HG02884 (cell line): Measurements from ENCODE around the gene EXOC3L1.

Source experiments
- ATAC-seq: cut with Tn5 transposase; IDR thresholded peaks from one replicate; pipeline ENCODE4 v1.9.1; 2021; ENCODE audit warnings: mild to moderate bottlenecking, moderate library complexity; ENCODE audit not compliant: unreplicated experiment

The EXOC3L1 gene

DNA sequence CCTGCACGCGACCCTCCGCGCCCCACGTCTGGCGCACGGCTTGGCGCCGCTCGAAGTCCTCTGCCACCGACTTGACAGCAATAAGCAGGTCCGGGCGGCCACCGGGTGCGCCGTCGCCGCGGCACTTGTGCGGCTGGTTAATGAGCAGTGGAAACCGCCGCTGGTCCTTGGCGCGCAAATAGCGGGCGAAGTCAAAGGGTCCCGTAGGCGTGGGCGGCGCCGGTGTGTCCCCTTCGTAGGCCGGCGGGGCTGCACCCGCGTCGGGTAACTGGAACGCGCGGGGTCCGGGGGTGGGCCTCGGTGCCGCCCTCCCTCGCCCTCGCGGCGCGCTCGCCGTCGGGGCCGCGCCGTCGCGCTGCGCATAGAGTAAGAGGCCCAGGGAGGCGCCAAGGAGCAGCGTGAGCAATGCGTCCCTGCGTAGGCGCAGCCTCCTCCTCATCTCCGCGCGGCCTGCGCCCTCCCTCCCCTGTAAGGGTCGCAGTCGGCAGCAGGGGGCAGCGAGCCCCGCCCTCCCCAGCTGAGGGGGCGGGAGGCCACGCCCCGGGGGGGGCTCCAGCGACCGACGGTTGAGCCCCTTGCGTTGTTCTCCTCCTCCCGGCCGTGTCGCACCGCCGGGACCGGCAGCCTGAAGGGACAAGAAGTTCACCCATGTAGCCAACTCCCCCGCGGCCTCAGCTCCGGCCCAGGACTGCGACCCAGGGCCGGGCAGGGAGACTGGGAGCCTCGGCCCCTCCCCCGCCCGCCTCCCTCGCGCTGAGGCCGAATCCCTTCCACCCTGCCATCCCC is 39.7 kb downstream of the EXOC3L1 start:
- ATAC-seq, result no peak

- ATAC-seq, result no peak
These were observed 40.5 kb downstream of the EXOC3L1 start for GRCh38 chr16:67149276-67150046.

DNA sequence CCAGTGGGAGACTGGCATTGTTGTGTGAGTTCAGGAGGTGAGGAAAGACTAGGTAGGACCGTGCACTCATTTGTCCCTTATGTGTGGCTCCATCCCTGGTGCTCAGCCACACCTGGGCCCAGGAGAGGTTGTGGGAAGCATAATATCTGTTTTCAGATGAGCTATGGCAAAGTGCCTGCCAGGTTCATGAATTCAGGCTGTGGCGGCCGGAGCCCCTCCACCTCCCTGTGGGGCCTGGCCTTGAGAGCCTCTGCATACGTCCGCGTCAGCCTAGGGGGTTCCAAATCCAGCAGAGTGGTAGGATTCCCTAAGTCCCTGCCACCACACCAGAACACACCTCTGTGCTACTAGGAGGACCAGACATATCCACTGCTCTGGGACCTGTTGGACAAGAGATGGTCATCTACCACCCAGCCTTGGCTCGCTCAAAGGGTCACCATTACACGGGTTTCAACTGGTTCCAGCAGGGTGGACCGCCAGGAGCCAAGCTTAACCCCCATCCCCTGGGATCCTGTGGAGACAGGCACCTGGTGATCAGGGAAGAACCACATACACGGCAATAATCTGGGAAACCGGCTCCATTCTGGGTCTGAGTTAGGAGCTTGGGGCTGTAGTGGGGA is 41.2 kb downstream of the EXOC3L1 start:
- no peak for ATAC-seq

GRCh38 chr16:67148221-67148620 is 41.7 kb downstream of the EXOC3L1 start:
- no peak for ATAC-seq

- no peak for ATAC-seq
These were observed 42.3 kb downstream of the EXOC3L1 start for GRCh38 chr16:67147437-67148140.

DNA sequence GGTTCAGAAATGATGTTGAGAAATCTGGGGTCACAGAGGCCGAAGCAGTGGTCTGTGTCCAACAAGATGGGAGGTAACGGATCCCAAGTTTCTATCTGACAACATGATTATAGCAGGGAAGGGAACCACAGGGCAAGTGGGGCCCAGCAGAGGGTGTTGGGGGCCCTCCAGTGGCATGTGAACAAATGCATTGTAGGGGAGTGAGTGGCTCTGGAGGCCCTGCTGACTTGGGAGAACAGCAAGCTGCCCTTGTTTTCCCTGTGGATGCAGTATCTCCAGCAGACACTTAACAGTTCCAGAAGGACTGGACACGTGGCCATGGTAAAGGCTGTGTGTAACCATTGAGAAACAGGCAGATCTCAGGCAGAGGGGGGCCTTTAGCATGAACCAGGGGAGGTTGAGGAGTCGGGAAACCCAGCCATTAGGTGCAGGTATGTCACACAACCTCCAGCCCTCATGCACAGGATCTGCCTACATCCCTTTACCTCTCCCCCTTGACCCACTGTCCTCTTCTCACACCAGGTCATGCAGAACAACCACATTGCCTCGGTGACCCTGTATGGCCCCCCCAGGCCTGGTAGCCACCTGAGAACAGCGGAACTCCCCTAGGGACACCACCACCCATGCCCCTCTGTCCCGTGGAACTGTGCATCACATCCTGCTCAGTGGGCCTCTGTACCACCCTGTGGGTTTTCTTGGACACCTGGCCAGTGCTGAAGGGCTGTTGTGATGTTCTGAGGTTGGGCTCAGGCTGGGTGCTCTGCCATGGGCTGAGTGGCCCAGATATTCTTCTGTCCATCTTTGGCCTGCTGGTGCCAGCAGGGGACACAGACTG is 43.2 kb downstream of the EXOC3L1 start:
- ATAC-seq, result no peak

GRCh38 chr16:67145746-67146145 is 44.2 kb downstream of the EXOC3L1 start:
- ATAC-seq, result no peak

GRCh38 chr16:67144943-67145342 is 45.0 kb downstream of the EXOC3L1 start:
- ATAC-seq, result no peak

GRCh38 chr16:67142342-67142741 is 47.6 kb downstream of the EXOC3L1 start:
- ATAC-seq, result no peak

- no peak for ATAC-seq
These were observed 48.5 kb downstream of the EXOC3L1 start for GRCh38 chr16:67141391-67141790.

DNA sequence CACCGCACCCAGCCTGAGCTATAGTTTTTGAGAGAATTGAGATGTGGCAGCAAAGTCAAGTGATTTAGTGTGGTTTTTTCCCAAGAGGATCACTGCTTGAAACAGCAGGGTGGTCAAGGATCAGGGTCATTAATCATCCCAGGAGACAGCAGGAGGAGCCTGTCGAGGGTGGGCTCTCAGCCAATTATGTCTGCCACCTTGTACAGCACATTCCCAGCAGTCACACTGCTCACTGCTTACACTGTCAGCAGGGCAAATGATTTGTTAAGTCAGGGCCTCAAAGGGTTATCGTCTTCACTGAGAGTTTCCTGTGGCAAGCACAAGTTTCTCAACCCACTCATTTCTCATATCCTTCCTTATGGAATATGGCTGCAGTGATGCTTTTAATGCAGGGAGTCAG is 52.3 kb downstream of the EXOC3L1 start:
- no peak for ATAC-seq
